ENCODE results near the gene CALR3. TPM values are rescaled to one million over a fixed set of nuclear protein-coding genes. Genes with fewer than 3 reads are reported as not detected.

CALR3 gene
- total and polyA plus RNA-seq, 7 donors = not detected

DNA sequence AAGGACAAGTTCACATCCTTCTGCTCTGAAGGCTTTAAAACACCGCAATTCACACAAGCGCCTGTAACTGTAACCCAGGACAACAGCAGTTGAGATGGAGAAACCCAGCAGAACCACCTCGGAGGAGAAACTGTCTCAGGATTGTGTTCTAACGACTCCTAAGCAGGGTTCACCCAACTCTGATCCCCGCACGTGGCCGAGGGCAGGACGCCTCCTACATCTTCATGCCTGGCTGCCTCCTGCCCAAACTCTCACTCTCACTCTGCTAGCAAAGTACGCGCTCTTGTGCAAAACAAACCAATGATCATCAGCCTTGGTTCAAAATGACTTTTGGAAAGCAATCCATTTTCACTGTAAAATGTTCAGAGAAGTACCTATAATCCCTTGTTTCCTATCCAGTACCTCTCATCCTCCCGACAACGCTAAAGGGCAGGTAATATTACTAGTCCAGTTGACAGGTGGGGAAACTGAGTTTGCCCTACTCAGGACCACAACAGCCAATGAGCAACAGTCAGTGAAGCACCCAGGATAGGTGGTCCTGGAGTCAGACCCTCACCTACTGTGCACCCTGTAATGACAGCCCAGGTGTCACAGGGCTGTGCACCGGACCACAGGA, 49.8 kb downstream of the CALR3 start:
- no peaks in the 10 kb centered on the region for H3K36me3 ChIP-seq
- intact Hi-C loops (cut with DNase I) = no loop called here
- H3K27ac ChIP-seq = peak overlapping the region in 1 of 4 donors; percentile 20
- peaks cover 0 to 49% (median 37%) of the 10 kb centered on the region in 4 donors for H3K4me1 ChIP-seq
- H3K4me3 ChIP-seq = no peak overlapping the region
- no peaks in the 10 kb centered on the region for H3K9me3 ChIP-seq
- no peak for DNase-seq
- no peaks in the 10 kb centered on the region for H3K27me3 ChIP-seq
- TF ChIP-seq, protein P1, sequence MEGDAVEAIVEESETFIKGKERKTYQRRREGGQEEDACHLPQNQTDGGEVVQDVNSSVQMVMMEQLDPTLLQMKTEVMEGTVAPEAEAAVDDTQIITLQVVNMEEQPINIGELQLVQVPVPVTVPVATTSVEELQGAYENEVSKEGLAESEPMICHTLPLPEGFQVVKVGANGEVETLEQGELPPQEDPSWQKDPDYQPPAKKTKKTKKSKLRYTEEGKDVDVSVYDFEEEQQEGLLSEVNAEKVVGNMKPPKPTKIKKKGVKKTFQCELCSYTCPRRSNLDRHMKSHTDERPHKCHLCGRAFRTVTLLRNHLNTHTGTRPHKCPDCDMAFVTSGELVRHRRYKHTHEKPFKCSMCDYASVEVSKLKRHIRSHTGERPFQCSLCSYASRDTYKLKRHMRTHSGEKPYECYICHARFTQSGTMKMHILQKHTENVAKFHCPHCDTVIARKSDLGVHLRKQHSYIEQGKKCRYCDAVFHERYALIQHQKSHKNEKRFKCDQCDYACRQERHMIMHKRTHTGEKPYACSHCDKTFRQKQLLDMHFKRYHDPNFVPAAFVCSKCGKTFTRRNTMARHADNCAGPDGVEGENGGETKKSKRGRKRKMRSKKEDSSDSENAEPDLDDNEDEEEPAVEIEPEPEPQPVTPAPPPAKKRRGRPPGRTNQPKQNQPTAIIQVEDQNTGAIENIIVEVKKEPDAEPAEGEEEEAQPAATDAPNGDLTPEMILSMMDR (IDR thresholded peaks at IDR 0.05) = no peak
- TF ChIP-seq POLR2A (IDR thresholded peaks at IDR 0.05) (no peak), EP300 (IDR thresholded peaks at IDR 0.05) (no peak), POLR2AphosphoS5 (IDR thresholded peaks at IDR 0.05) (no peak)
- WGBS, 2 donors = 74 to 88% methylated on average over 13 of the region's 13 CpGs

DNA sequence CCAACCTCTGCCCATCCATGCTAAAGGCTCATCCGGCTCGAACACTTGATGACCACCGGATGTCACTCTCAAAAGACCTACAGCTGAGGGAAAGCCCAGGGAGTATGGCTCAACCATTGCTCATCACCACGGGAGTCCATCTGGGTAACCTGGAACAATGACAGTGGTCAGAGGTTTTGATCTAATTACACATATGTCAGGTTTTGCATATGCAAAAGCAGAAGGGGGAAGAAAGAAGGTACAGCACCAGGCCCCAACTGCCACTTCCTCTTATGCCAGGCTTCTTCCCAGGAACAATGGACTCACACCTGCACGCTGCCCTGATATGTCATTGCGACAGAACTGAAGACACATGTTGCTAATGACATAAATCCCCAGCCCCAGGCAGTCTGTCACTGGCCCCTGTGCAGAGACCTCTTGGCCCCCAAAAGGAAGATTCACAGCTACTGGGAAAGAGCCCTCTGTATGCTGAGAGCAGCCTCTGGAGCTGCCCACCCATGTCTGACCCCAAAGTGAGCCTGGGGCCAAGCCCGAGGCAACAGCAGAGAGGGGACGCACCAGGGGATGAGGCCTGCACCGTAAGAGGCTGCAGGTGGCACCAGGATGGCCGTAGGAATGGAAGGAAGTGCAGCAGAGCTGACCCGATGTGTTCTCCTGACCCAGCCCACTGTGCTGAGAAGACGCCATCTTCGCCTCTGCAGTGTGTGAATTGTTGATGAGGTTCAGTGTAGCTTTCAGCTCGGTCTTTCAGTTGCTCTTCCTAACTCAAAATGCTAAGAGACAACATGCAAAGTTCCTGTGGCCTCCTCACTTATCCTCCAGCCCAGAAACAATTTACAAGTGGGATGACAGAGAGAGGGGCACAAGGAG, 50.5 kb downstream of the CALR3 start:
- H3K27ac ChIP-seq = no peak overlapping the region
- intact Hi-C loops (cut with DNase I) = no loop called here
- H3K27me3 ChIP-seq = no peaks in the 10 kb centered on the region
- no peak for DNase-seq
- WGBS, 2 donors = 69 to 89% methylated on average over 14 of the region's 14 CpGs
- H3K4me3 ChIP-seq = no peak overlapping the region
- no peak for TF ChIP-seq POLR2A (IDR thresholded peaks at IDR 0.05)
- TF ChIP-seq, protein P1 (IDR thresholded peaks at IDR 0.05) = no peak
- no peak for TF ChIP-seq POLR2AphosphoS5 (IDR thresholded peaks at IDR 0.05)
- no peak for TF ChIP-seq EP300 (IDR thresholded peaks at IDR 0.05)
- H3K4me1 ChIP-seq = peaks cover 0 to 55% (median 37%) of the 10 kb centered on the region in 4 donors
- peaks cover 0 to 6% (median 0%) of the 10 kb centered on the region in 4 donors for H3K36me3 ChIP-seq
- H3K9me3 ChIP-seq = no peaks in the 10 kb centered on the region

DNA sequence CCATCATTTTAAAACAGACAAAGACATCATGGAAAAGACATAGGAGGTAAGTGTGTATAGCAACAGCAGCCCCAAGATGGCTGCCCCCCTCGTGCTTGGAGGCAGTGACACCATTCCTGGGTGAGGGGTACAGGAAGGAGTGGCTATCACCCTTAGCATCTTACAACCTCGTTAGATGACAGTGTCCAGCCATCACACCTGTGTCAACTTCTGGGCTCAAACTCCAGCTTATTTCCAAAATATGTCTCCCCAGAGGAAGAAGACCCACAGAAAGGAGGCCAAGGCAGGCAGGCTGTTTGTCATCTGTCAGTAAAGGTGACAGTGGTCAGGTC, 51.7 kb downstream of the CALR3 start:
- TF ChIP-seq EP300 (IDR thresholded peaks at IDR 0.05) = no peak
- TF ChIP-seq, protein P1 (IDR thresholded peaks at IDR 0.05) = no peak
- intact Hi-C loops (cut with DNase I) = no loop called here
- Histone ChIP-seq H3K36me3 (peaks cover 0 to 12% (median 0%) of the 10 kb centered on the region in 4 donors), H3K4me3 (no peak overlapping the region), H3K9me3 (no peaks in the 10 kb centered on the region), H3K4me1 (peaks cover 0 to 61% (median 37%) of the 10 kb centered on the region in 4 donors), H3K27me3 (no peaks in the 10 kb centered on the region), H3K27ac (no peak overlapping the region)
- no peak for DNase-seq
- 34 to 53% methylated on average over 2 of the region's 2 CpGs for WGBS, 2 donors

DNA sequence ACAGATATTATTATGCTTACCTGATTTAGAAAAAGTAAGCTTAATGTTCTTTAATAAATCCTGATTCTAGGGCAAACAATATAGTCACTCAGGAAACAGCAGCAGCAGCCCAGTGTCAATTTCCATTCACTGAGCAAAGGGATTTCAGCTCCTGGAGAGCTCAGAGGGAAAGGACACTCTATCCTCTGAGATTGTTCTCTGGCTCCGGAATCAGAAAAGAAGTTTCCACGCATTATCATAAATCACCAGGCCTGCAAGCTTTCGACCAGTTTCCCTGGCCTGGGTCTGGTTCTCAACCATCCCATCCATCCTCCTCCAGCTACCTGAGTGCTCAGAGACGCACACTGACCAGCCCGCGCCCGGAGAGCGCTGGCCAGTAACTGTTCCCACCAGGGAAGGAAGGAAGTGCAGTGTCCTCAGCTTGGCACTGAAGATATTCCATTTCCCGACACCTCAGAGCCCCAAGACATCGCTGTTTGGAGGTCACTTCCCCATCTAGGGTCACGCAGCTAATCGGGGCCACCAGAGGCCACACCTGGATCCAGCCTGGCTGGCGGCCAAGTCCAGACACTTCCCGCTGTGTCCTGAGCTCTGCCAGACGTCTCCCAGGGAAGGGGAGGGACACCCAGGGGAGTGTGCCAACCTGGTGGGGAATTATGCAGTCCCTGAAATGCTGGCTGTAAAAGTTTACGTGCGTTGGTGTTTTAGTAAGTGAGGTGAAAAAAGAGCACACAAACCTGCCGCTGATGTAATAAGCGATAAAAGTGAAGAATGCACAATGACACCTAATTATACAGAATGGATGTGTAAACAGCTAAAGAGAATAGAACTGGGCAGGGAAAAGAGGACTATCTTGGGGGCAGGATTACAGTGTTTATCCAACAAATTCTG, 53.3 kb downstream of the CALR3 start:
- Histone ChIP-seq H3K4me1 (peaks cover 0 to 59% (median 37%) of the 10 kb centered on the region in 4 donors), H3K27ac (peak overlapping the region; percentile 45 to 66 (median 58)), H3K9me3 (no peaks in the 10 kb centered on the region), H3K4me3 (no peak overlapping the region), H3K36me3 (peaks cover 0 to 12% (median 0%) of the 10 kb centered on the region in 4 donors), H3K27me3 (no peaks in the 10 kb centered on the region)
- 23 to 59% methylated on average over 19 of the region's 19 CpGs for WGBS, 2 donors
- intact Hi-C loops (cut with DNase I) = no loop called here
- peak; percentile 70 for DNase-seq
- no peak for TF ChIP-seq EP300 (IDR thresholded peaks at IDR 0.05)
- peak in 1 of 4 donors; percentile 11 for TF ChIP-seq POLR2AphosphoS5 (IDR thresholded peaks at IDR 0.05)
- TF ChIP-seq, protein P1 (IDR thresholded peaks at IDR 0.05) = no peak
- no peak for TF ChIP-seq POLR2A (IDR thresholded peaks at IDR 0.05)
